Activated CD4-positive, alpha-beta memory T cell treated with anti-CD3 and anti-CD28 coated beads, Interleukin-2, amount 10 ng/mL, durations not matched to agents 7 days and 5 days (primary cell): ENCODE results near the gene RCBTB1. TPM values are rescaled to one million over a fixed set of nuclear protein-coding genes. Genes with fewer than 3 reads are reported as not detected.

Experiments
- CTCF ChIA-PET: fragments of 350-600 bp; sonication (Branson Sonifier 250); formaldehyde crosslinking; loops from one replicate; lab custom pipeline; 2021; ENCODE audit warnings: antibody characterized with exemption, inconsistent platforms; lab: Charles Lee
- POLR2A ChIA-PET: fragments of 350-600 bp; sonication (Branson Sonifier 250); formaldehyde crosslinking; loops from one replicate; lab custom pipeline; 2021; ENCODE audit warnings: antibody characterized with exemption; lab: Charles Lee
- DNase-seq: peaks from one replicate; pipeline ENCODE4 v3.0.0-alpha.2; 2020
- H3K27ac Mint-ChIP-seq: one replicate; pipeline ENCODE4 v1.8.0; 2021; ENCODE audit warnings: mild to moderate bottlenecking, mixed read lengths
- H3K27me3 Mint-ChIP-seq: one replicate; pipeline ENCODE4 v1.8.0; 2021; ENCODE audit warnings: mixed read lengths
- H3K36me3 Mint-ChIP-seq: one replicate; pipeline ENCODE4 v1.8.0; 2021; ENCODE audit warnings: low read depth, mixed read lengths
- H3K4me1 Mint-ChIP-seq: one replicate; pipeline ENCODE4 v1.8.0; 2021; ENCODE audit warnings: mixed read lengths
- H3K4me3 Mint-ChIP-seq: one replicate; pipeline ENCODE4 v1.8.0; 2021; ENCODE audit warnings: mild to moderate bottlenecking, mixed read lengths
- H3K9me3 Mint-ChIP-seq: one replicate; pipeline ENCODE4 v1.8.0; 2021; ENCODE audit warnings: mixed read lengths
- total RNA-seq, 2 experiments: library from RNA; stranded (reverse); gene quantifications; one replicate each; pipeline ENCODE4 v1.2.3, GENCODE V29; 2021

RCBTB1 gene
- total RNA-seq, 2 experiments from 2014 or later = 18.5 to 19.0 TPM

- peak overlapping the region; percentile 70 for H3K27ac Mint-ChIP-seq
- H3K27me3 Mint-ChIP-seq = no peaks in the 10 kb centered on the region
- DNase-seq = peak; percentile 20
- H3K36me3 Mint-ChIP-seq = peaks cover 39% of the 10 kb centered on the region
- peak overlapping the region; percentile 54 for H3K4me3 Mint-ChIP-seq
- no peaks in the 10 kb centered on the region for H3K9me3 Mint-ChIP-seq
- H3K4me1 Mint-ChIP-seq = peaks cover 21% of the 10 kb centered on the region
- ChIA-PET POLR2A (interaction anchor here (0.8 to 2.2 kb wide), 7 partner anchors 10 to 97 kb away, joined by 3 to 17 read pairs (median 5); partner anchors contain the start of genes CAB39L, PHF11, RCBTB1 and SETDB2), CTCF (interaction anchor here (0.6 kb wide), 2 partner anchors 302 to 439 kb away, joined by 3 read pairs; no protein-coding TSS in a partner anchor)
Measured at GRCh38 chr13:49540552-49540951, 44.8 kb downstream of the RCBTB1 start.

- DNase-seq = no peak
- Mint-ChIP-seq H3K36me3 (peaks cover 39% of the 10 kb centered on the region), H3K4me1 (peaks cover 21% of the 10 kb centered on the region), H3K9me3 (no peaks in the 10 kb centered on the region), H3K4me3 (no peak overlapping the region), H3K27ac (peak overlapping the region; percentile 70), H3K27me3 (no peaks in the 10 kb centered on the region)
- CTCF ChIA-PET = interaction anchor here (0.9 kb wide), 1 partner anchor 239 kb away, joined by 3 read pairs; no protein-coding TSS in a partner anchor
- POLR2A ChIA-PET = interaction anchor here (0.8 to 2.2 kb wide), 9 partner anchors 9 to 96 kb away, joined by 3 to 17 read pairs (median 4); partner anchors contain the start of genes CAB39L, PHF11, RCBTB1 and SETDB2
Measured at GRCh38 chr13:49539746-49540145, 45.6 kb downstream of the RCBTB1 start.

- Mint-ChIP-seq H3K9me3 (no peaks in the 10 kb centered on the region), H3K27ac (peak overlapping the region; percentile 1), H3K27me3 (no peaks in the 10 kb centered on the region), H3K4me3 (no peak overlapping the region), H3K4me1 (peaks cover 21% of the 10 kb centered on the region), H3K36me3 (peaks cover 37% of the 10 kb centered on the region)
- DNase-seq = no peak
- CTCF ChIA-PET = interaction anchor here (0.9 kb wide), 1 partner anchor 239 kb away, joined by 3 read pairs; no protein-coding TSS in a partner anchor
- POLR2A ChIA-PET = interaction anchor here (1.0 to 2.2 kb wide), 8 partner anchors 9 to 95 kb away, joined by 3 to 17 read pairs (median 4); partner anchors contain the start of genes CAB39L, PHF11 and SETDB2
Measured at GRCh38 chr13:49539313-49539712, 46.0 kb downstream of the RCBTB1 start.

- Mint-ChIP-seq H3K36me3 (peaks cover 45% of the 10 kb centered on the region), H3K4me3 (no peak overlapping the region), H3K4me1 (peaks cover 25% of the 10 kb centered on the region), H3K27me3 (no peaks in the 10 kb centered on the region), H3K9me3 (no peaks in the 10 kb centered on the region), H3K27ac (no peak overlapping the region)
- ChIA-PET POLR2A (interaction anchor here (0.8 to 2.2 kb wide), 4 partner anchors 13 to 95 kb away, joined by 3 to 17 read pairs (median 5); partner anchors contain the start of genes CAB39L, RCBTB1 and SETDB2), CTCF (interaction anchor here (1.1 kb wide), 1 partner anchor 69 kb away, joined by 3 read pairs; no protein-coding TSS in a partner anchor)
- DNase-seq = no peak
Measured at GRCh38 chr13:49538404-49538803, 47.0 kb downstream of the RCBTB1 start.

GRCh38 chr13:49536144-49536873 is 49.0 kb downstream of the RCBTB1 start:
- ChIA-PET CTCF (no interaction called here), POLR2A (interaction anchor here (1.3 kb wide), 1 partner anchor 34 kb away, joined by 4 read pairs; no protein-coding TSS in a partner anchor)
- no peaks in the 10 kb centered on the region for H3K27me3 Mint-ChIP-seq
- peaks cover 57% of the 10 kb centered on the region for H3K36me3 Mint-ChIP-seq
- DNase-seq = no peak
- no peak overlapping the region for H3K27ac Mint-ChIP-seq
- H3K4me3 Mint-ChIP-seq = no peak overlapping the region
- H3K4me1 Mint-ChIP-seq = peaks cover 34% of the 10 kb centered on the region
- no peaks in the 10 kb centered on the region for H3K9me3 Mint-ChIP-seq

- Mint-ChIP-seq H3K36me3 (peaks cover 59% of the 10 kb centered on the region), H3K27ac (no peak overlapping the region)
Measured at GRCh38 chr13:49533591-49534269, 51.6 kb downstream of the RCBTB1 start.

GRCh38 chr13:49533011-49533410 is 52.3 kb downstream of the RCBTB1 start:
- H3K36me3 Mint-ChIP-seq = peaks cover 64% of the 10 kb centered on the region
- H3K4me3 Mint-ChIP-seq = no peak overlapping the region
- no peaks in the 10 kb centered on the region for H3K9me3 Mint-ChIP-seq
- no peaks in the 10 kb centered on the region for H3K27me3 Mint-ChIP-seq
- CTCF ChIA-PET = no interaction called here
- H3K4me1 Mint-ChIP-seq = peaks cover 19% of the 10 kb centered on the region
- DNase-seq = no peak
- H3K27ac Mint-ChIP-seq = no peak overlapping the region
- POLR2A ChIA-PET = no interaction called here

More at GRCh38 chr13:49533591-49534269, 51.6 kb downstream of the RCBTB1 start:
- Mint-ChIP-seq H3K27me3 (no peaks in the 10 kb centered on the region), H3K4me3 (no peak overlapping the region), H3K4me1 (peaks cover 19% of the 10 kb centered on the region), H3K9me3 (no peaks in the 10 kb centered on the region)
- no peak for DNase-seq
- ChIA-PET CTCF (no interaction called here), POLR2A (no interaction called here)

GRCh38 chr13:49532593-49532992 is 52.8 kb downstream of the RCBTB1 start:
- no peak overlapping the region for H3K27ac Mint-ChIP-seq
- peaks cover 62% of the 10 kb centered on the region for H3K36me3 Mint-ChIP-seq
- H3K9me3 Mint-ChIP-seq = no peaks in the 10 kb centered on the region
- ChIA-PET CTCF (no interaction called here), POLR2A (no interaction called here)
- H3K4me3 Mint-ChIP-seq = no peak overlapping the region
- peaks cover 19% of the 10 kb centered on the region for H3K4me1 Mint-ChIP-seq
- no peaks in the 10 kb centered on the region for H3K27me3 Mint-ChIP-seq
- no peak for DNase-seq

- no peak for DNase-seq
- no peaks in the 10 kb centered on the region for H3K27me3 Mint-ChIP-seq
- H3K36me3 Mint-ChIP-seq = peaks cover 63% of the 10 kb centered on the region
- no peak overlapping the region for H3K27ac Mint-ChIP-seq
- H3K9me3 Mint-ChIP-seq = no peaks in the 10 kb centered on the region
- H3K4me1 Mint-ChIP-seq = peaks cover 20% of the 10 kb centered on the region
- H3K4me3 Mint-ChIP-seq = no peak overlapping the region
- ChIA-PET CTCF (no interaction called here), POLR2A (interaction anchor here (1.5 kb wide), 2 partner anchors 9 to 21 kb away, joined by 3 to 5 read pairs; no protein-coding TSS in a partner anchor)
Measured at GRCh38 chr13:49530457-49530856, 54.9 kb downstream of the RCBTB1 start.

GRCh38 chr13:49528161-49528560 is 57.2 kb downstream of the RCBTB1 start:
- Mint-ChIP-seq H3K36me3 (peaks cover 67% of the 10 kb centered on the region), H3K9me3 (no peaks in the 10 kb centered on the region), H3K27ac (no peak overlapping the region), H3K4me1 (peaks cover 27% of the 10 kb centered on the region), H3K4me3 (no peak overlapping the region), H3K27me3 (no peaks in the 10 kb centered on the region)
- CTCF ChIA-PET = no interaction called here
- DNase-seq = no peak
- POLR2A ChIA-PET = interaction anchor here (1.1 kb wide), 2 partner anchors 11 to 32 kb away, joined by 4 to 7 read pairs; partner anchors contain the start of gene PHF11

- Mint-ChIP-seq H3K27me3 (no peaks in the 10 kb centered on the region), H3K4me3 (no peak overlapping the region), H3K27ac (no peak overlapping the region), H3K9me3 (no peaks in the 10 kb centered on the region), H3K36me3 (peaks cover 64% of the 10 kb centered on the region), H3K4me1 (peaks cover 20% of the 10 kb centered on the region)
- ChIA-PET POLR2A (no interaction called here), CTCF (no interaction called here)
- DNase-seq = no peak
Measured at GRCh38 chr13:49527123-49527522, 58.2 kb downstream of the RCBTB1 start.

GRCh38 chr13:49524740-49525501 is 60.4 kb downstream of the RCBTB1 start:
- DNase-seq = no peak
- ChIA-PET CTCF (no interaction called here), POLR2A (interaction anchor here (1.1 to 1.8 kb wide), 5 partner anchors 9 to 80 kb away, joined by 3 to 6 read pairs (median 3); partner anchors contain the start of genes CAB39L, PHF11 and SETDB2)
- no peak overlapping the region for H3K27ac Mint-ChIP-seq
- no peak overlapping the region for H3K4me3 Mint-ChIP-seq
- no peaks in the 10 kb centered on the region for H3K27me3 Mint-ChIP-seq
- H3K9me3 Mint-ChIP-seq = no peaks in the 10 kb centered on the region
- peaks cover 67% of the 10 kb centered on the region for H3K36me3 Mint-ChIP-seq
- peaks cover 11% of the 10 kb centered on the region for H3K4me1 Mint-ChIP-seq
